ENCODE measurements around the gene NFKB2.

DNA sequence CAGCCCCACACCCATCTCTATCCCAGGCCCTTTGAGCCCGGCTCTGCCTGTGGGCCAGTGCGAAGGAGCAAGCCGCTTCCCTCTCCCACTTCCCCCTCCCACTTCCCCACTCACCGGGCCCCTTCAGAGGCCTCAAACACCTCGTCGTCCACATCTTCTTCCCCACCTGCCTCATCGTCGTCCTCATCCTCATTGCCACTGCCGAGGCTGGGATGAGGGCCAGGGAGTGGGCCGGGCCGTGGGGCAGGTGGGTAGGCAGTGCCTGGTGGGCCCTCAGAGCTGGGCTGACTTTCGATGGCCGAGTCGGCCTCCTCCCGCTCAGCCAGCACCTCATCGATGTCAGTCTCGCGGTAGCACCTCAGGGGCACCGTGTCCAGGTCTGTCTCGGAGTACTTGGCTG is 19.2 kb downstream of the NFKB2 start:
- TF ChIP-seq EZH2phosphoT487 (IDR thresholded peaks at IDR 0.05; ENCODE audit: insufficient read depth, low read depth): no peak
- TF ChIP-seq EZH2 (IDR thresholded peaks at IDR 0.05; ENCODE audit: insufficient read depth, poor library complexity, severe bottlenecking): no peak
